K562 (cell line): ENCODE data around the gene SGMS1. TPM values are rescaled to one million over a fixed set of nuclear protein-coding genes. Genes with fewer than 3 reads are reported as not detected.

Experiments
- MCM2 ChIP-seq: fragments of 450-650 bp; IDR thresholded peaks from 2 replicates; pipeline ENCODE4 v1.6.1; 2017; ENCODE audit warnings: low read depth, mild to moderate bottlenecking
- PHB2 ChIP-seq: fragments of 450-650 bp; IDR thresholded peaks from 2 replicates; pipeline ENCODE4 v1.6.1; 2017; ENCODE audit warnings: low read depth
- RCOR1 ChIP-seq, 2 experiments: IDR thresholded peaks; 2 replicates each; pipeline ENCODE4 v1.6.1; 2012; ENCODE audit warnings: low read depth in 2 of 2, low read length in 2 of 2, borderline replicate concordance in 1 of 2, improper control_type of control experiment in 1 of 2
- SLC30A9 ChIP-seq: fragments of 250-450 bp; sonication (Bioruptor Pico); IDR thresholded peaks from 2 replicates; pipeline ENCODE4 v1.8.0; 2022; ENCODE audit warnings: mild to moderate bottlenecking, moderate library complexity
- YY1 ChIP-seq, 3 experiments: IDR thresholded peaks; 2 replicates each; pipeline ENCODE4 v1.6.1; 2011; ENCODE audit warnings: low read length in 2 of 3, mild to moderate bottlenecking in 2 of 3, moderate library complexity in 2 of 3, borderline replicate concordance in 1 of 3, control low read depth in 1 of 3, low read depth in 1 of 3; ENCODE audit not compliant: insufficient read depth in 3 of 3, insufficient replicate concordance in 2 of 3, control insufficient read depth in 1 of 3, insufficient read length in 1 of 3; ENCODE audit errors: extremely low read depth in 1 of 3
- ZNF764 ChIP-seq: fragments of 250-450 bp; sonication (Bioruptor Pico); IDR thresholded peaks from 2 replicates; pipeline ENCODE4 v1.4.0; 2020; ENCODE audit warnings: low read depth, mild to moderate bottlenecking, moderate library complexity
- polyA plus RNA-seq, 8 experiments: library from polyadenylated mRNA; depleted of rRNA in 4 of 8; stranded (reverse) in 5 of 8; unstranded in 3 of 8; fragments of >200 nt; fragmentation: Nextera tagmentation in 2 of 8; fragmentation: Illumina TruSeq in 1 of 8; extraction: Ambion mirVana in 2 of 8; extraction: Trizol in 1 of 8; gene quantifications; 2 replicates each; pipeline versions ENCODE4 v1.2.1 to v1.2.3, GENCODE V29; 2011 to 2014; ENCODE audit warnings: inconsistent platforms in 1 of 8, missing spikeins in 1 of 8
- total RNA-seq, 7 experiments: library from RNA; depleted of rRNA in 6 of 7; stranded (reverse); fragments of >200 nt in 6 of 7; fragmentation: Illumina TruSeq in 2 of 7; extraction: Trizol in 2 of 7; gene quantifications; 2 replicates each; pipeline versions ENCODE4 v1.2.1 to v1.2.3, GENCODE V29; 2011 to 2021; ENCODE audit warnings: low replicate concordance in 1 of 7
- TF ChIP-seq, protein P1 (sequence below): fragments of 250-450 bp; sonication (Bioruptor Pico); IDR thresholded peaks from 2 replicates; pipeline ENCODE4 v1.4.0; 2020; ENCODE audit warnings: borderline replicate concordance
- TF ChIP-seq, protein P2 (sequence below), 2 experiments: IDR thresholded peaks; 2 replicates each; pipeline ENCODE4 v1.6.1; 2012; ENCODE audit warnings: improper control_type of control experiment in 2 of 2, low read depth in 2 of 2, low read length in 2 of 2, borderline replicate concordance in 1 of 2
- TF ChIP-seq, protein P3 (sequence below), 2 experiments: IDR thresholded peaks; 2 replicates each; pipeline ENCODE4 v1.6.1; 2011; ENCODE audit warnings: borderline replicate concordance in 1 of 2, control low read depth in 1 of 2, low read depth in 1 of 2, low read length in 1 of 2, mild to moderate bottlenecking in 1 of 2, mixed read lengths in 1 of 2, moderate library complexity in 1 of 2; ENCODE audit not compliant: insufficient read depth in 1 of 2, insufficient read length in 1 of 2, poor library complexity in 1 of 2, severe bottlenecking in 1 of 2; ENCODE audit errors: extremely low read depth in 1 of 2
- TF ChIP-seq, protein P4 (sequence below): sonication (generic); formaldehyde crosslinking; IDR thresholded peaks from 2 replicates; pipeline ENCODE4 v1.8.1; 2023; ENCODE audit warnings: missing genetic modification reagents, mild to moderate bottlenecking, borderline replicate concordance
- TF ChIP-seq, protein P5 (sequence below), 2 experiments: fragments of 450-650 bp in 1 of 2; IDR thresholded peaks; 2 replicates each; pipeline ENCODE4 v1.6.1; 2011 to 2017; ENCODE audit warnings: low read depth in 2 of 2, antibody characterized with exemption in 1 of 2, borderline replicate concordance in 1 of 2, low read length in 1 of 2, mild to moderate bottlenecking in 1 of 2, mixed read lengths in 1 of 2; ENCODE audit not compliant: control insufficient read depth in 1 of 2

SGMS1 gene
- total and polyA plus RNA-seq, 9 of the 15 experiments (the other 6 are each of a cell fraction or from before 2014, with no cell fraction given) = 22.6 to 232 (median 82.2) TPM

DNA sequence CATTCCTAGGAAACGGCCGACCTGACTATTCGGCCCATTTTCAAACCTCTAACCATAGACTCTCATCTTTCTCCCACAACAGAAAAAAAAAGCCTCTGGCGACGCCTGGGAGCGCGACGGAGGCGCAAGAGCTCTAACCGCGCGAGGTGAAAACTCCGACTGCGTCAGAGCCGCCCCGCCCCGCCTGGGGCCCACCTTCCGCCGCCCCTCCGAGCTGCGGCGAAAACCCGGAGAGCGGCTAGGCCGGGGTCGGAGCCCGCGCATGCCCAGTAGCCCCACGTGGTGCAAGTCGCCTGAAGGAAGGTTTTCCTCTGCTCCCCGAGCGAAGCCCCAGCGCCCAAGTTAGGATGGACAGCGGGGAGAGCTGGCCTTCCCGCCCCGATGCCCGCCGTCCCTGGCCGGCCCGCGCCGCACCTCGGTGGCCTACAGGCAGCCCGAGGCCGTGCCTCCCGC lies 683 bp upstream of the SGMS1 start (continued):
- TF ChIP-seq, protein P1, sequence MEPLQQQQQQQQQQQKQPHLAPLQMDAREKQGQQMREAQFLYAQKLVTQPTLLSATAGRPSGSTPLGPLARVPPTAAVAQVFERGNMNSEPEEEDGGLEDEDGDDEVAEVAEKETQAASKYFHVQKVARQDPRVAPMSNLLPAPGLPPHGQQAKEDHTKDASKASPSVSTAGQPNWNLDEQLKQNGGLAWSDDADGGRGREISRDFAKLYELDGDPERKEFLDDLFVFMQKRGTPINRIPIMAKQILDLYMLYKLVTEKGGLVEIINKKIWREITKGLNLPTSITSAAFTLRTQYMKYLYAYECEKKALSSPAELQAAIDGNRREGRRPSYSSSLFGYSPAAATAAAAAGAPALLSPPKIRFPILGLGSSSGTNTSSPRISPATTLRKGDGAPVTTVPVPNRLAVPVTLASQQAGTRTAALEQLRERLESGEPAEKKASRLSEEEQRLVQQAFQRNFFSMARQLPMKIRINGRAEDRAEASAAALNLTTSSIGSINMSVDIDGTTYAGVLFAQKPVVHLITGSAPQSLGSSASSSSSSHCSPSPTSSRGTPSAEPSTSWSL = no peak
- TF ChIP-seq, protein P2, sequence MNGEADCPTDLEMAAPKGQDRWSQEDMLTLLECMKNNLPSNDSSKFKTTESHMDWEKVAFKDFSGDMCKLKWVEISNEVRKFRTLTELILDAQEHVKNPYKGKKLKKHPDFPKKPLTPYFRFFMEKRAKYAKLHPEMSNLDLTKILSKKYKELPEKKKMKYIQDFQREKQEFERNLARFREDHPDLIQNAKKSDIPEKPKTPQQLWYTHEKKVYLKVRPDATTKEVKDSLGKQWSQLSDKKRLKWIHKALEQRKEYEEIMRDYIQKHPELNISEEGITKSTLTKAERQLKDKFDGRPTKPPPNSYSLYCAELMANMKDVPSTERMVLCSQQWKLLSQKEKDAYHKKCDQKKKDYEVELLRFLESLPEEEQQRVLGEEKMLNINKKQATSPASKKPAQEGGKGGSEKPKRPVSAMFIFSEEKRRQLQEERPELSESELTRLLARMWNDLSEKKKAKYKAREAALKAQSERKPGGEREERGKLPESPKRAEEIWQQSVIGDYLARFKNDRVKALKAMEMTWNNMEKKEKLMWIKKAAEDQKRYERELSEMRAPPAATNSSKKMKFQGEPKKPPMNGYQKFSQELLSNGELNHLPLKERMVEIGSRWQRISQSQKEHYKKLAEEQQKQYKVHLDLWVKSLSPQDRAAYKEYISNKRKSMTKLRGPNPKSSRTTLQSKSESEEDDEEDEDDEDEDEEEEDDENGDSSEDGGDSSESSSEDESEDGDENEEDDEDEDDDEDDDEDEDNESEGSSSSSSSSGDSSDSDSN (IDR thresholded peaks at IDR 0.05; ENCODE audit: borderline replicate concordance in 1 of 2, low read depth in 2 of 2, low read length in 2 of 2) = no peak
- TF ChIP-seq ZNF764 (CRISPR knock-in tag) = no peak
- TF ChIP-seq RCOR1 (IDR thresholded peaks at IDR 0.05; ENCODE audit: borderline replicate concordance in 1 of 2, low read depth in 2 of 2, low read length in 2 of 2) = no peak; a peak in 1 of 4 replicates
- TF ChIP-seq MCM2 = no peak
- TF ChIP-seq, protein P3, sequence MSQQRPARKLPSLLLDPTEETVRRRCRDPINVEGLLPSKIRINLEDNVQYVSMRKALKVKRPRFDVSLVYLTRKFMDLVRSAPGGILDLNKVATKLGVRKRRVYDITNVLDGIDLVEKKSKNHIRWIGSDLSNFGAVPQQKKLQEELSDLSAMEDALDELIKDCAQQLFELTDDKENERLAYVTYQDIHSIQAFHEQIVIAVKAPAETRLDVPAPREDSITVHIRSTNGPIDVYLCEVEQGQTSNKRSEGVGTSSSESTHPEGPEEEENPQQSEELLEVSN (IDR thresholded peaks at IDR 0.05; ENCODE audit: borderline replicate concordance in 1 of 2, extremely low read depth in 1 of 2, insufficient read depth in 1 of 2, insufficient read length in 1 of 2, low read depth in 1 of 2, low read length in 1 of 2, poor library complexity in 1 of 2, severe bottlenecking in 1 of 2) = peak; percentile 84 to 90
- TF ChIP-seq PHB2 = no peak
- TF ChIP-seq YY1 (IDR thresholded peaks at IDR 0.05; ENCODE audit: borderline replicate concordance in 1 of 3, control insufficient read depth in 1 of 3, extremely low read depth in 1 of 3, insufficient read depth in 3 of 3, insufficient read length in 1 of 3, insufficient replicate concordance in 2 of 3, low read depth in 1 of 3, low read length in 2 of 3) = no peak
- TF ChIP-seq SLC30A9 (CRISPR knock-in tag) = no peak
- TF ChIP-seq, protein P4, sequence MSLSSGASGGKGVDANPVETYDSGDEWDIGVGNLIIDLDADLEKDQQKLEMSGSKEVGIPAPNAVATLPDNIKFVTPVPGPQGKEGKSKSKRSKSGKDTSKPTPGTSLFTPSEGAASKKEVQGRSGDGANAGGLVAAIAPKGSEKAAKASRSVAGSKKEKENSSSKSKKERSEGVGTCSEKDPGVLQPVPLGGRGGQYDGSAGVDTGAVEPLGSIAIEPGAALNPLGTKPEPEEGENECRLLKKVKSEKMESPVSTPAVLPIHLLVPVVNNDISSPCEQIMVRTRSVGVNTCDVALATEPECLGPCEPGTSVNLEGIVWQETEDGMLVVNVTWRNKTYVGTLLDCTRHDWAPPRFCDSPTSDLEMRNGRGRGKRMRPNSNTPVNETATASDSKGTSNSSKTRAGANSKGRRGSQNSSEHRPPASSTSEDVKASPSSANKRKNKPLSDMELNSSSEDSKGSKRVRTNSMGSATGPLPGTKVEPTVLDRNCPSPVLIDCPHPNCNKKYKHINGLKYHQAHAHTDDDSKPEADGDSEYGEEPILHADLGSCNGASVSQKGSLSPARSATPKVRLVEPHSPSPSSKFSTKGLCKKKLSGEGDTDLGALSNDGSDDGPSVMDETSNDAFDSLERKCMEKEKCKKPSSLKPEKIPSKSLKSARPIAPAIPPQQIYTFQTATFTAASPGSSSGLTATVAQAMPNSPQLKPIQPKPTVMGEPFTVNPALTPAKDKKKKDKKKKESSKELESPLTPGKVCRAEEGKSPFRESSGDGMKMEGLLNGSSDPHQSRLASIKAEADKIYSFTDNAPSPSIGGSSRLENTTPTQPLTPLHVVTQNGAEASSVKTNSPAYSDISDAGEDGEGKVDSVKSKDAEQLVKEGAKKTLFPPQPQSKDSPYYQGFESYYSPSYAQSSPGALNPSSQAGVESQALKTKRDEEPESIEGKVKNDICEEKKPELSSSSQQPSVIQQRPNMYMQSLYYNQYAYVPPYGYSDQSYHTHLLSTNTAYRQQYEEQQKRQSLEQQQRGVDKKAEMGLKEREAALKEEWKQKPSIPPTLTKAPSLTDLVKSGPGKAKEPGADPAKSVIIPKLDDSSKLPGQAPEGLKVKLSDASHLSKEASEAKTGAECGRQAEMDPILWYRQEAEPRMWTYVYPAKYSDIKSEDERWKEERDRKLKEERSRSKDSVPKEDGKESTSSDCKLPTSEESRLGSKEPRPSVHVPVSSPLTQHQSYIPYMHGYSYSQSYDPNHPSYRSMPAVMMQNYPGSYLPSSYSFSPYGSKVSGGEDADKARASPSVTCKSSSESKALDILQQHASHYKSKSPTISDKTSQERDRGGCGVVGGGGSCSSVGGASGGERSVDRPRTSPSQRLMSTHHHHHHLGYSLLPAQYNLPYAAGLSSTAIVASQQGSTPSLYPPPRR (CRISPR knock-in tag) = peak; percentile 36; the same call in 1 of the 2 replicates
- TF ChIP-seq, protein P5, sequence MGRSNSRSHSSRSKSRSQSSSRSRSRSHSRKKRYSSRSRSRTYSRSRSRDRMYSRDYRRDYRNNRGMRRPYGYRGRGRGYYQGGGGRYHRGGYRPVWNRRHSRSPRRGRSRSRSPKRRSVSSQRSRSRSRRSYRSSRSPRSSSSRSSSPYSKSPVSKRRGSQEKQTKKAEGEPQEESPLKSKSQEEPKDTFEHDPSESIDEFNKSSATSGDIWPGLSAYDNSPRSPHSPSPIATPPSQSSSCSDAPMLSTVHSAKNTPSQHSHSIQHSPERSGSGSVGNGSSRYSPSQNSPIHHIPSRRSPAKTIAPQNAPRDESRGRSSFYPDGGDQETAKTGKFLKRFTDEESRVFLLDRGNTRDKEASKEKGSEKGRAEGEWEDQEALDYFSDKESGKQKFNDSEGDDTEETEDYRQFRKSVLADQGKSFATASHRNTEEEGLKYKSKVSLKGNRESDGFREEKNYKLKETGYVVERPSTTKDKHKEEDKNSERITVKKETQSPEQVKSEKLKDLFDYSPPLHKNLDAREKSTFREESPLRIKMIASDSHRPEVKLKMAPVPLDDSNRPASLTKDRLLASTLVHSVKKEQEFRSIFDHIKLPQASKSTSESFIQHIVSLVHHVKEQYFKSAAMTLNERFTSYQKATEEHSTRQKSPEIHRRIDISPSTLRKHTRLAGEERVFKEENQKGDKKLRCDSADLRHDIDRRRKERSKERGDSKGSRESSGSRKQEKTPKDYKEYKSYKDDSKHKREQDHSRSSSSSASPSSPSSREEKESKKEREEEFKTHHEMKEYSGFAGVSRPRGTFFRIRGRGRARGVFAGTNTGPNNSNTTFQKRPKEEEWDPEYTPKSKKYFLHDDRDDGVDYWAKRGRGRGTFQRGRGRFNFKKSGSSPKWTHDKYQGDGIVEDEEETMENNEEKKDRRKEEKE (IDR thresholded peaks at IDR 0.05; ENCODE audit: borderline replicate concordance in 1 of 2, control insufficient read depth in 1 of 2, low read depth in 2 of 2, low read length in 1 of 2) = 0 out of 4 replicates have a peak, but pooled peaks of 1 of the 2 experiments have one; percentile 14
